B cell (primary cell): ENCODE measurements around the gene ZBED4. TPM values are rescaled to one million over a fixed set of nuclear protein-coding genes. Genes with fewer than 3 reads are reported as not detected.

Experiments used
- ATAC-seq: fragments of 200-7000 bp; cut with Tn5 transposase; one replicate; pipeline ENCODE4 v1.10.0; 2021; ENCODE audit warnings: low read depth, mild to moderate bottlenecking, moderate number of reproducible peaks, moderate library complexity
- CTCF ChIA-PET: fragments of 350-600 bp; sonication (Branson Sonifier 250); formaldehyde crosslinking; loops from one replicate; lab custom pipeline; 2021; ENCODE audit warnings: antibody characterized with exemption, inconsistent platforms; lab: Charles Lee
- POLR2A ChIA-PET: fragments of 350-600 bp; sonication (Branson Sonifier 250); formaldehyde crosslinking; loops from one replicate; lab custom pipeline; 2021; ENCODE audit warnings: antibody characterized with exemption; lab: Charles Lee
- DNase-seq: peaks from one replicate; pipeline ENCODE4 v3.0.0; 2013
- H2AFZ ChIP-seq: 2 replicates; pipeline ENCODE4 v1.6.1; 2012; ENCODE audit warnings: mild to moderate bottlenecking, low read depth, low read length; ENCODE audit not compliant: insufficient read depth, poor library complexity, severe bottlenecking
- H3K27ac ChIP-seq, 2 donors: 1 replicate in 1 of 2; 2 replicates in 1 of 2; pipeline ENCODE4 v1.5.1; 2012 to 2013; ENCODE audit warnings: low read length in 2 of 2, mild to moderate bottlenecking in 2 of 2, moderate library complexity in 1 of 2
- H3K27me3 ChIP-seq, 4 experiments: fragments of 200-600 bp in 1 of 4; sonication (generic) in 1 of 4; replicated peaks in 1 of 4; 1 replicate in 2 of 4; 2 replicates in 2 of 4; pipeline versions ENCODE4 v1.6.1 to v1.7.0; 2013 to 2016; ENCODE audit warnings: low read length in 3 of 4, mild to moderate bottlenecking in 2 of 4, mixed read lengths in 1 of 4, moderate library complexity in 1 of 4; ENCODE audit not compliant: insufficient read depth in 4 of 4, control insufficient read depth in 3 of 4; ENCODE audit errors: control extremely low read depth in 1 of 4
- H3K36me3 ChIP-seq, 2 experiments: replicated peaks in 1 of 2; 1 replicate in 1 of 2; 2 replicates in 1 of 2; pipeline versions ENCODE4 v1.6.1 to v1.7.1; 2013; ENCODE audit warnings: low read length in 1 of 2; ENCODE audit not compliant: insufficient read depth in 2 of 2, control insufficient read depth in 1 of 2; ENCODE audit errors: control extremely low read depth in 1 of 2, extremely low read depth in 1 of 2
- H3K4me1 ChIP-seq, 2 donors: fragments of 200-600 bp in 1 of 2; sonication (generic) in 1 of 2; 1 replicate in 1 of 2; 2 replicates in 1 of 2; pipeline versions ENCODE4 v1.5.1 to v1.6.1; 2013 to 2017; ENCODE audit warnings: low read length in 2 of 2; ENCODE audit not compliant: control insufficient read depth in 2 of 2, insufficient read depth in 2 of 2
- H3K4me2 ChIP-seq: replicated peaks from 2 replicates; pipeline ENCODE3; 2012; ENCODE audit warnings: mild to moderate bottlenecking, low read depth, low read length; ENCODE audit not compliant: poor library complexity, severe bottlenecking
- H3K4me3 ChIP-seq, 5 experiments: fragments of 200-600 bp in 1 of 5; sonication (generic) in 1 of 5; 1 replicate in 3 of 5; 2 replicates in 2 of 5; pipeline versions ENCODE4 v1.5.1 to v1.7.0; 2011 to 2016; ENCODE audit warnings: low read length in 4 of 5, mild to moderate bottlenecking in 4 of 5, low read depth in 2 of 5, control low read depth in 1 of 5, moderate library complexity in 1 of 5; ENCODE audit not compliant: insufficient read depth in 1 of 5; ENCODE audit errors: control extremely low read depth in 1 of 5, extremely low read depth in 1 of 5
- H3K79me2 ChIP-seq: fragments of 200-600 bp; sonication (generic); one replicate; pipeline ENCODE4 v1.6.0; 2016; ENCODE audit warnings: low read length; ENCODE audit not compliant: control insufficient read depth, insufficient read depth
- H3K9ac ChIP-seq: fragments of 200-600 bp; sonication (generic); 2 replicates; pipeline ENCODE4 v1.6.1; 2017; ENCODE audit warnings: mild to moderate bottlenecking, low read length, moderate library complexity
- H3K9me3 ChIP-seq, 3 donors: one replicate each; pipeline versions ENCODE4 v1.6.1 to v1.7.1; 2013; ENCODE audit warnings: low read length in 2 of 3; ENCODE audit not compliant: control insufficient read depth in 2 of 3, insufficient read depth in 1 of 3; ENCODE audit errors: control extremely low read depth in 1 of 3
- H4K20me1 ChIP-seq: 2 replicates; pipeline ENCODE4 v1.6.0; 2012; ENCODE audit warnings: mild to moderate bottlenecking, low read length; ENCODE audit not compliant: insufficient read depth, control insufficient read depth, poor library complexity, severe bottlenecking
- H3K27ac Mint-ChIP-seq: one replicate; pipeline ENCODE4 v1.8.0; 2021; ENCODE audit warnings: mixed read lengths
- H3K27me3 Mint-ChIP-seq: one replicate; pipeline ENCODE4 v1.8.0; 2021; ENCODE audit warnings: mixed read lengths
- H3K4me1 Mint-ChIP-seq: one replicate; pipeline ENCODE4 v1.8.0; 2021; ENCODE audit warnings: mixed read lengths
- H3K4me3 Mint-ChIP-seq: one replicate; pipeline ENCODE4 v1.8.0; 2021; ENCODE audit warnings: mixed read lengths
- H3K9me3 Mint-ChIP-seq: one replicate; pipeline ENCODE4 v1.8.0; 2022; ENCODE audit warnings: mixed read lengths; ENCODE audit not compliant: insufficient read depth
- EZH2 ChIP-seq: IDR thresholded peaks from 2 replicates; pipeline ENCODE4 v1.6.1; 2012; ENCODE audit warnings: borderline replicate concordance, low read depth, mild to moderate bottlenecking, moderate library complexity, low read length; ENCODE audit not compliant: insufficient read depth, poor library complexity, severe bottlenecking
- WGBS: methylation state at CpG from one replicate; pipeline ENCODE4 v1.1.5; 2013; ENCODE audit warnings: missing lambda C conversion rate; ENCODE audit not compliant: insufficient coverage; 5-methylcytosine and 5-hydroxymethylcytosine counted together
- intact Hi-C: fragments of 100-400 bp; cut with micrococcal nuclease; formaldehyde crosslinking; loops from one replicate; pipeline ENCODE4 v1.10.0; 2022
- polyA plus RNA-seq: library from polyadenylated mRNA; depleted of rRNA; stranded (reverse); fragments of >200 nt; gene quantifications from 2 replicates; pipeline ENCODE4 v1.2.3, GENCODE V29; 2012
- total RNA-seq, 2 donors: library from RNA; stranded (reverse); fragments of 120-200 nt in 1 of 2; gene quantifications; 1 replicate in 1 of 2; 2 replicates in 1 of 2; pipeline versions ENCODE4 v1.2.3 to v1.2.4, GENCODE V29; 2013 to 2022
- TF ChIP-seq, protein P1 (sequence below): fragments of 200-600 bp; IDR thresholded peaks from one replicate; pipeline ENCODE4 v1.8.0; 2022; ENCODE audit warnings: antibody characterized with exemption, mild to moderate bottlenecking

The ZBED4 gene
- total and polyA plus RNA-seq, 2 donors (not counting 1 experiment from before 2014, with no cell fraction given) = 5.9 to 14.6 TPM

GRCh38 chr22:49856766-49857618, 3.3 kb downstream of the ZBED4 start:
- Mint-ChIP-seq H3K4me1 (peaks cover 41% of the 10 kb centered on the region), H3K27me3 (no peaks in the 10 kb centered on the region), H3K9me3 (no peaks in the 10 kb centered on the region), H3K27ac (no peak overlapping the region), H3K4me3 (no peak overlapping the region)
- TF ChIP-seq, protein P1, sequence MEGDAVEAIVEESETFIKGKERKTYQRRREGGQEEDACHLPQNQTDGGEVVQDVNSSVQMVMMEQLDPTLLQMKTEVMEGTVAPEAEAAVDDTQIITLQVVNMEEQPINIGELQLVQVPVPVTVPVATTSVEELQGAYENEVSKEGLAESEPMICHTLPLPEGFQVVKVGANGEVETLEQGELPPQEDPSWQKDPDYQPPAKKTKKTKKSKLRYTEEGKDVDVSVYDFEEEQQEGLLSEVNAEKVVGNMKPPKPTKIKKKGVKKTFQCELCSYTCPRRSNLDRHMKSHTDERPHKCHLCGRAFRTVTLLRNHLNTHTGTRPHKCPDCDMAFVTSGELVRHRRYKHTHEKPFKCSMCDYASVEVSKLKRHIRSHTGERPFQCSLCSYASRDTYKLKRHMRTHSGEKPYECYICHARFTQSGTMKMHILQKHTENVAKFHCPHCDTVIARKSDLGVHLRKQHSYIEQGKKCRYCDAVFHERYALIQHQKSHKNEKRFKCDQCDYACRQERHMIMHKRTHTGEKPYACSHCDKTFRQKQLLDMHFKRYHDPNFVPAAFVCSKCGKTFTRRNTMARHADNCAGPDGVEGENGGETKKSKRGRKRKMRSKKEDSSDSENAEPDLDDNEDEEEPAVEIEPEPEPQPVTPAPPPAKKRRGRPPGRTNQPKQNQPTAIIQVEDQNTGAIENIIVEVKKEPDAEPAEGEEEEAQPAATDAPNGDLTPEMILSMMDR = no peak
- TF ChIP-seq EZH2 = no peak
- no peaks in the 10 kb centered on the region for H3K36me3 ChIP-seq
- DNase-seq (no peak), ATAC-seq (no peak)
- no peak overlapping the region for H3K27ac ChIP-seq
- 90% methylated on average over 27 of the region's 31 CpGs for WGBS
- peaks cover 76% of the 10 kb centered on the region for H3K79me2 ChIP-seq
- no peak overlapping the region for H2AFZ ChIP-seq
- CTCF ChIA-PET = interaction anchor here (0.6 kb wide), 1 partner anchor 15 kb away, joined by 3 read pairs; no protein-coding TSS in a partner anchor
- H3K4me2 ChIP-seq = no peak overlapping the region
- H3K4me3 ChIP-seq = no peak overlapping the region
- peaks cover 0 to 2% (median 0%) of the 10 kb centered on the region in 4 experiments for H3K27me3 ChIP-seq
- no peaks in the 10 kb centered on the region for H3K9me3 ChIP-seq
- POLR2A ChIA-PET = interaction anchor here (0.5 kb wide), 1 partner anchor 290 kb away, joined by 4 read pairs; no protein-coding TSS in a partner anchor
- peaks cover 63% of the 10 kb centered on the region for H4K20me1 ChIP-seq
- H3K9ac ChIP-seq = no peak overlapping the region
- H3K4me1 ChIP-seq = peaks cover 13 to 26% of the 10 kb centered on the region in 2 donors
- intact Hi-C loops = no loop called here

DNA sequence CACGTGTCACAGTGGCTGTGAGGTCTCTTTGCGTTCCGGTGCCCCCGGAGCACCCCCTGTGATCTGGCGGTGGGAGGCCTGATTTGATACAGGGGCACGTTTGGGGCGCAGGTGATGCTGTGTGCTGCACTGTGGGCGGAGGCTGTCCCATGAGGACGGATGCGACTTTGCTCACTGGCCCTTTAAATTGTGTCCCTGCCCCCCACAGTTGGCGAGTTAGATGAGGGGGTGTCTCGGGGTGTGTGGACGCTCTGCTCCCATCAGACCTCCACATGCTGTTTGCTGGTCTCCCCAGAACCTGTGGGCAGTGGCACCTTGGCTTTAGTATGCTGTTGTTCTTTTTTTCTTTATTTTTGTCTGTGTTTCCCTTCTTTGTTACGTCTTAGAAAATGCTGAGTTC, 5.2 kb downstream of the ZBED4 start:
- ChIA-PET POLR2A (no interaction called here), CTCF (interaction anchor here (1.1 kb wide), 1 partner anchor 63 kb away, joined by 3 read pairs; no protein-coding TSS in a partner anchor)
- Histone ChIP-seq H4K20me1 (peaks cover 78% of the 10 kb centered on the region), H3K4me2 (no peak overlapping the region), H3K79me2 (peaks cover 94% of the 10 kb centered on the region), H3K4me1 (peaks cover 13 to 22% of the 10 kb centered on the region in 2 donors), H3K36me3 (no peaks in the 10 kb centered on the region), H2AFZ (no peak overlapping the region), H3K4me3 (no peak overlapping the region), H3K9ac (no peak overlapping the region), H3K27me3 (no peaks in the 10 kb centered on the region), H3K9me3 (no peaks in the 10 kb centered on the region), H3K27ac (no peak overlapping the region)
- ATAC-seq (no peak), DNase-seq (no peak)
- H3K27me3 Mint-ChIP-seq = no peaks in the 10 kb centered on the region
- TF ChIP-seq EZH2 = no peak
- TF ChIP-seq, protein P1 = no peak
- no peak overlapping the region for H3K4me3 Mint-ChIP-seq
- 88% methylated on average over 11 of the region's 14 CpGs for WGBS
- H3K27ac Mint-ChIP-seq = no peak overlapping the region
- H3K9me3 Mint-ChIP-seq = no peaks in the 10 kb centered on the region
- H3K4me1 Mint-ChIP-seq = peaks cover 44% of the 10 kb centered on the region
- intact Hi-C loops = no loop called here
